Peyer's patch (tissue), 4 donors: ENCODE results near the gene CCDC6.

Experiments used
- CTCF ChIP-seq, 6 experiments: fragments of 450-650 bp in 4 of 6; fragments of 200-600 bp in 2 of 6; sonication (generic) in 1 of 6; IDR thresholded peaks; one replicate each; pipeline ENCODE4 v1.5.1; 2017 to 2019; ENCODE audit warnings: antibody characterized with exemption in 6 of 6, mild to moderate bottlenecking in 3 of 6, moderate library complexity in 1 of 6
- POLR2A ChIP-seq, 2 donors: fragments of 450-650 bp; IDR thresholded peaks; one replicate each; pipeline ENCODE4 v1.5.1; 2017; ENCODE audit warnings: antibody characterized with exemption in 2 of 2, mild to moderate bottlenecking in 2 of 2, moderate library complexity in 2 of 2

GRCh38 chr10:59877191-59877671 lies 29.1 kb downstream of the CCDC6 start:
- TF ChIP-seq POLR2A (IDR thresholded peaks at IDR 0.05) = no peak
- no peak for TF ChIP-seq CTCF (IDR thresholded peaks at IDR 0.05)
